EH (cell line): ENCODE measurements around the gene NCOA3.

Source experiments
- DNase-seq: peaks from one replicate; pipeline ENCODE4 v3.0.0-alpha.2; 2015; ENCODE audit warnings: low read depth

The NCOA3 gene

DNA sequence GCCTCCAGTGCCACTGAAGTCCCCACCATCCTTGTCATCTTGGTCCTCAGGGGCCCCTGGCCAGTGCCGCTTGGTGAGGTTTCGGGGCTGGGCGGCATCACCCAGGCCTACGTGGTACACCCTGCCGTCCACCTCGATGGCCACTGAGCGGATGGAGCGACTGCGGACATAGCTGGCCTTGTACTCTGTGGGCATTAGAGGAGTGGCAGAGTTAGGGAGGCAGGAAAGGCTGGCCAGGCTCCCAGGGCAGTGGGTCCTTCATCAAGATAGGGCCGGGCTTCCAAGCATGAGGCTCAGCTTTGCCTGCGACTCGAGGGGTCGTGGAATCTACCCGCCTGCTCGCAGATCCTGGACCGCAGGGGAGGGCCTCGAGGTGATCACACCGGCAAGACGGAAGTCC lies 164.6 kb downstream of the NCOA3 start:
- no peak for DNase-seq

DNA sequence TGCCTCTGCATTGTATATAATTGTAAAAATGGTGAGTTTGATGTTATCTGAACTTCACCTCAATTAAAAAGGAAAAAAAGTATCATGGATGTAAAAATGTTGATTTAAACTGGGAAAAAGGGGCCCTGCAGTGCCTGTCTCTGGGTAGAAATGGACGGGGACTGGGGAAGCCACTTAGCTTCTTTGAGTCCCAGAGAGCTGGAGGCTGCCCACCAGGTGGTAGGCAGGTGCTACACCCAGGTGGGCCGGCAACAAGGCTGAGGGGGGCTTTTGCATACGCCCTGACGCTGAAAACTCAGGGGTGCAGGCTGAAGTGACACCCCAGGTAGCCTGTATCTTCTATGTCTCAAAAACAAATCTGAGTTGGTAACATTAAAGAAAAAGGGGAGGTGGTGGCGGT lies 165.4 kb downstream of the NCOA3 start:
- no peak for DNase-seq

DNA sequence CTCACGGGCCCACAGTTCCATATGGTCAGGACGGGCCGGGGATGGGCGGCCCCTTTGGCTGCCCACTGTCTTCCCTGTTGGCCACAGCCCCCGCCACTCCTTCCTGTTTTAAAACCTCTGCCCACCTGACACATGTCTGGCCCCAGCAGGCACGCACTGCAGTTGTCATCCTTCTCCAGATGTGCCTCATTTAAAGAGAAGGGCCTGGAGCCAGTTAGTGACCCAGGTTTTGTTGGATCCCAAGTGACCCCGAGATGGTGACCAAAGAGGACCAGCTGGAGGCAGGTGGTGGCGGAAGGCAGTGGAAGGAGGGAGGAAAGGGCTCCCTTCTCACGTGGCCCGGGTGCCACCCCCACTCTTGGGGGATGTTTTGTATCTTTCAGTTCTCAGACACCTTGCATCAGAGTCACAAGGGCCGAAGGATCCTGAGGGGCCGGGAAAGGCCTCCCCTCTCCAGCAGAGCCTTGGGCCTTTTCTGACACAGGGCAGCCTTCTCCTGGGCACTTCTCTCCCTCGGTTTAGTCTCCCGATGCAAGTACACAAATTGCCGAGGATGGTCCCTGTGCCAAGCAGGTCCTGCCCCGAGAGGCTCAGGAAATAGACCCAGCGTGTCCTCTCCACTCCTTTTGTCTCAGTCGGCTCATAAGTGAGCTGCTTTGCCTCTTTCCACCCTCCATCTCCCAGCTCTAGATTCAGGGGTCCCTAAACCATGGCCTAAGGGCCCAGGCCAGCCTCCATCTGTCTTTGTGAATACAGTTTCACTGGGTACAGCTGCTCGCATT lies 166.0 kb downstream of the NCOA3 start:
- no peak for DNase-seq

DNA sequence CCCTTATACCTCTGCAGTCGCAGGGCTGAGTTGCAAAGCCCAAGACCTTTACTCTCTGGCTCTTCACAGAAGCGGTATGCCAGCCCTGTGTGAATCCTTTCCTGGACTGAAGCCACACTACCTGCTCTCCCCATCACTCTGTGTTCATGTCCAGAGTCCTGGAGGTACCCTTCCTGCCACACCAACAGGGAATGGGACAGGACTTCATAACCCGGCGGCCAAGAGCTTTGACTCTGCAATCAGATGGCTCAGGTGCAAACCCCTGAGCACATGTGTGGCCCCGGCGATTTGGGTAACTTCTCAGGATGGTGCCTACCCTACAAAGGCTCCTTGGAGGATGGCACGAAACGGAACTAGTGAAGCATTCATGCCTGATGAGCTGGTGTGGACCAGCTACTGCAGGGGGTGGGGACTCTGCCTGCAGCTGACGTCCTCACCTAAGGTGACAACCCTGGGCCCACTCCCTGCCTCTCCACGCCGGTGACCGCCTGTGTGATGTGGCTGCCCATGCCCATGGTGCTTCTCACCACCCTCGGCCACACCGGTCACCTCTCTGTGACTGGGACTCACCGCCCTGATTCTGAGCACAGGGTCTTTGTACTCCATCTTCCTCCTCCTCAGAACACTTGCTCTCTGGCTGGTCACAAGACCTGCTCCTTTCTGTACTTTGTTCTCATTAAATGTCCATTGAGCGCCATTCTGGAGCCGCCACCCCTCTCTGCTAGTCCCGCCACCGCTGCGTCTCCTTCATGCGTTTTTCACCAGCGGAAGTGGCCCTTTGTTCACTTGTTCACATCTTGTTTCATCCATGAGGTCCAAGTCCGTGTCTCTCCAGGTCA lies 166.8 kb downstream of the NCOA3 start:
- DNase-seq: no peak

DNA sequence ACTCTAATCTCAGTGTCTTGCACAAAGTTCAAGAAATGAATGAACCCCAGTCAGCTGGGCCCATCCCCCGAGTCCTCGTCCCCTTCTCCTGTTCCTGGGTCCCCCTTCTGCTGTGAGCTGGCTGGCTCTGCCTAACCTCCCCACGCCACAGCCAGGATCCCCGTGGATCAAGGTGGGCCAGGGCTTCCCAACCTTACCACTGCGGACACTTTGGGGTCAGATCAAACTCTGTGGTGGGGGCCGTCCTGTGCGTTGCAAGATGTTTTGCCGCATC lies 167.4 kb downstream of the NCOA3 start:
- no peak for DNase-seq

DNA sequence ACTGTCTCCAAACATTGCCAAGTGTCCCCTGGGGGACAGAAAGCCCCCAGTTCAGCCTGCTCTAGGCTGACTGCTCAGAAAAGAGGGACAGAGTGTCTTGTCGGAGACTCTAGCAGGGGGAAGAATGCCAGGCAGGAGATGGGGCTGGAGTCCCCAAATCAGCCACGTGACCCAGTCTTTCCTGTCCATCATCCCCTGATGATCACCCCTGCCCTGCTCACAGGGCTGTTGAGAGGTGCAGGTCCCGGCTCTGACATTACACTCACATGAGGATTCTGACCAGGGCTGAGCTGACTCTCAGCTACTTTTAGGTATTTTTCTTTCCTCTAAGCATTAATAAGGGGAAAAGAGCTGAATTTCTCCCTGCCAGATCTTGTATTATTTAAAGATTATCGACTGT lies 167.8 kb downstream of the NCOA3 start:
- no peak for DNase-seq

DNA sequence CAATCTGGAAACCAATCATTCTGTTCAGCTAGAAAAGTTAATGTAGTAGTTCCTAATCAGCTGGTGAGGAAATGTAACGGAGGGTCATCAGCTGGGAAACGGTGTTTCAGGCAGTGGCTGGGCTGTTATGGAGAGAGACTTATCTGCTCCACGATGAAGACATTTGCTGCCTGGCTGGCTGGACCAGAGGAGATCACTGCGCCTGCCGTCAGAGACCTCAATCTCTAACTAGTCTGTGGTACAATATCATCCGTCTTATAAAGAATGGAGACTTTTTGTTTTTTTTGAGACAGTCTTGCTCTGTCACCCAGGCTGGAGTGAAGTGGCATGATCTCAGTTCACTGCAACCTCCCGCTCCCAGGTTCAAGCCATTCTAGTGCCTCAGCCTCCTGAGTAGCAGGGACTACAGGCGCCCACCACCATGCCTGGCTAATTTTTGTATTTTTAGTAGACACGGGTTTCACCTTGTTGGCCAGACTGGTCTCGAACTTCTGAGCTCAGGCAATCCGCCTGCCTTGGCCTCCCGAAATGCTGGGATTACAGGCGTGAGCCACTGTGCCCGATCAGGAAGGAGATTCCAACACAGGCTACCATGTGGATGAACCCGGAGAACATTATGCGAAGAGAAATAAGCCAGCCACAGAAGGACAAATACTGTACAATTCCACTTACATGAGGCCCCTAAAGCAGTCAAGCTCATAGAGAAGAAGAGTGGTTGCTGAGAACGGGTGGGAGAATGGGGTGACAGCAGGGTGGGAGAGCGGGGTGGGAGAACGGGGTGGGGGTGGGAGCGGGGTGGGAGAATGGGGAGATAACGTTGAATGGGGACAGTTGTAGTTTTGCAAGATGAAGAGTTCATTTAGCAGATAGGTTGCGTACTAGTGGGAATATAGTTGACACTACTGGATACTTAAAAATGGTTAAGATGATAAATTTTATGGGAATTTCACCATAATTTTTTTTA lies 168.5 kb downstream of the NCOA3 start:
- DNase-seq: no peak

DNA sequence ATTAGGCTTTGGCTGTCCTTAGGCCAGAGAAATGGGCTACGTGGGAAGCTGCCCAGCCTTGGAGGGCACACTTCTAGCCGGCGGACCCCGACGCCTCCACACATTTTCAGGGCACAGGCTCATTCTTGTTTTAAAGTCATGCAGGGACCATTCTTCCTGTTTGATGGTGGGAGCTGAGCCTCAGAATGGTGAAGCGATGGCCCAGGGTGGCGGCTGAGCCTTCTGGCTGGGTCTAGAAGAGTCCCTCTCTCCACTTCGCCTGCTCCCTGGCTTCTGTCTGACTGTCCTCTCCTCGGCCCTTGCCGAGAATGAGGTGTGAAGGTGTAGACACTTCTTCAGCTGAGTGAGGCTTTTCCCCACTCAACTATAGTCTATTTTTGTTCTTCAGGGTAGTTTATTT lies 169.2 kb downstream of the NCOA3 start:
- no peak for DNase-seq

DNA sequence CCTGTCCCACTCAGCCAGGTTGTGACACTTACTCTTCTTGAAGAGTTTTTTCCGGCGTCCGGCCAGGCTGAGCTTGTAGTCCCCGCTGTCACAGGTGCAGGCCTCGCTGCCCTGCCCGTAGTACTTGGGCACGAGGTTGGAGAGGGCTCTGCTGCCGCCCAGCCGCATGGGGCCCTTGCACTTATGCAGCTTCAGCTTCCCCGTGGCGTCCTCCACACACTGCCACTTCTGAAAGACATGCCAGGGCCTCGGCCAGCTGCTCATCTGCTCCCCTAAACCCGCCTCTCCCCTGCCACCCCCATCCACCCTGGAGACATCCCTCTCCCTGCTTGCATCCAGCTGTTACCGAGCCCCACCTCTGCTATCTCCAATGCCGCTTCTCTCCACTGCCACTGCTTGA lies 170.5 kb downstream of the NCOA3 start:
- DNase-seq: no peak

DNA sequence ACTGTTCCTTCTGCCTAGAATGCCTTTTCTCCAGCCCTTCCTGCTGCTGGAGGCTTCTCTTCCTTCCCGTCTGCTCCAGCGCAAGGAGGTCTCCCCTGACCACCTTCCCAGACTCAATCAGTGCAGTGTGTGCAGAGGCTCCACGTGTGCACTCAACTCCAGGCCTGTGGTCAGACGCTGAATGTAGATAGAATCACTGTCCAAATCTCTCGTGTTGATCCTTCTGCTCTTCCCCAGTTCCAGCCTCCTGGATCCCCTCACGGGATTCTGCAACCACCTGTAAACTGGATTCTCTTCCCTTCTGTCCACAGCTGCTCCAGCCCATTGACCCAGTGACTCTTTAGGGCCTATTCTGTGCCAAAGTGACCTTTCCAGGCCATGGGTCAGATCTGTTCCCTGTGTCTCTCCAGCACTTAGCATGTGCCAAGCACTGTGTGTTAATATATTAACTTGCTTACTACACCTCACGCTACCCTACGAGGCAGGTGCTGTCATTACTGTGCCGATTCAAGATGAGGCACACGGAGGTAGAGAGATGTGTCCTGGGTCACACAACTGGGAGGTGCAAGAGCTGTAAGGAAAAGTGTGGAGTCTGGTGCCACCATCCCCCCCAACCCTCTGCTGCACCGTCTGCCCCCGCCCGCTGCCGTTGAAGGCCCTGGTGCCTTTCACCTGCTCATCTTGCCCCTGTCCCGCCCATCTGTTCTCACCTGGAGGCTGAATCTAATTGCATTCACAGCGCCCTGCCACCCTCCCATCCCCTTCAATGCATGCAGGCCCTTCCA lies 171.4 kb downstream of the NCOA3 start:
- DNase-seq: no peak

DNA sequence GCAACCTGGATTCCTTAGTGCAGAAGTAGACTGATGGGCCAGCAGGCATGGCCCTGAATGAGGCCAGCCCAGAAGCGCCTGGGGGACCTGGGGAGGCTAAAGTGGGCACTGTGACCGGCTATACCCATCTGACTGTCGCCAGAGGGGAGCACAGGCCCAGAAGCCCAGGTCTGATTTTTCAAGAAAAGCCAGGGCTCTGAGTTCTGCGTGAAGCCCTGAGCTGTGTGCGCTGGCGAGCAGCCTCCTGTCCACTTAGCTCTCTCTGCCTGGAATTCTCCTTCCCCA lies 171.9 kb downstream of the NCOA3 start:
- DNase-seq: no peak

DNA sequence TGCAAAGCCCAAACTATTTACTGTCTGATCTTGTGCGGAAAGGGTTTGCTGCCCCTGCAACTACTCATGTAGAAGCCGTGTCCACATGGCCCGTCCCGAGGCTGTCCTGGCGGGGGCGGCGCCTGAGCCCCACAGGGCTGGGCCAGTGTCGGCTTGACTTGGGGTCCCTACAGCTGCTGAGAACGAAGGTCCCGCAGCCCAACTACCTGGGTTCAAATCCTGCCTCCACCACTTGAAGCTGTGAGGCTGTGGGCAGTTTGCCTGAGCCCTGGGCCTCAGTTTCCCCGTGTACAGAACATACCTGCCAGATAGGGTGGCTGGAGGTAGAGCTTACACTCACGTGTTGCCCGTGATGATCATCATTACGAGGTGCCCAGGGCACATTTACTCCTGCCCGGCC lies 172.5 kb downstream of the NCOA3 start:
- DNase-seq: no peak

DNA sequence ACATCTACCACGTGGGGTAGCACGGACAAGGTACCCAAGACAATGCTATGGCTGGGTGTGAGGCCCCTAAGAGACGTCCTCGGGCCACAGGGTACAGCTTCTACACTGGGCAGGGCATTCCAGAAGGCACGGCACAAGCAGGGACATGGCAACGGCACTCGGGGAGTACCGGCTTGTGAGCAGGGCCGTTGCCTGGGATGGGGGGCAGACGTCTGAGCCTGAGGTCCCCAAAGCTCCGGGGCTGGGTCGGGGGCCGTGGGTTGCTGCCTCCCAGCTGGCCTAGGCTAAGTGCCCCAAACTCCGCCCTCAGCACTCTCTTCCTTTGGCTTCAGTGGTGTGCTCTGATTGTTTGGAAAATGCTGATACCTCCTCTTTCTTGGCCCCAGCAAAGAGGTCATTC lies 173.0 kb downstream of the NCOA3 start:
- no peak for DNase-seq

DNA sequence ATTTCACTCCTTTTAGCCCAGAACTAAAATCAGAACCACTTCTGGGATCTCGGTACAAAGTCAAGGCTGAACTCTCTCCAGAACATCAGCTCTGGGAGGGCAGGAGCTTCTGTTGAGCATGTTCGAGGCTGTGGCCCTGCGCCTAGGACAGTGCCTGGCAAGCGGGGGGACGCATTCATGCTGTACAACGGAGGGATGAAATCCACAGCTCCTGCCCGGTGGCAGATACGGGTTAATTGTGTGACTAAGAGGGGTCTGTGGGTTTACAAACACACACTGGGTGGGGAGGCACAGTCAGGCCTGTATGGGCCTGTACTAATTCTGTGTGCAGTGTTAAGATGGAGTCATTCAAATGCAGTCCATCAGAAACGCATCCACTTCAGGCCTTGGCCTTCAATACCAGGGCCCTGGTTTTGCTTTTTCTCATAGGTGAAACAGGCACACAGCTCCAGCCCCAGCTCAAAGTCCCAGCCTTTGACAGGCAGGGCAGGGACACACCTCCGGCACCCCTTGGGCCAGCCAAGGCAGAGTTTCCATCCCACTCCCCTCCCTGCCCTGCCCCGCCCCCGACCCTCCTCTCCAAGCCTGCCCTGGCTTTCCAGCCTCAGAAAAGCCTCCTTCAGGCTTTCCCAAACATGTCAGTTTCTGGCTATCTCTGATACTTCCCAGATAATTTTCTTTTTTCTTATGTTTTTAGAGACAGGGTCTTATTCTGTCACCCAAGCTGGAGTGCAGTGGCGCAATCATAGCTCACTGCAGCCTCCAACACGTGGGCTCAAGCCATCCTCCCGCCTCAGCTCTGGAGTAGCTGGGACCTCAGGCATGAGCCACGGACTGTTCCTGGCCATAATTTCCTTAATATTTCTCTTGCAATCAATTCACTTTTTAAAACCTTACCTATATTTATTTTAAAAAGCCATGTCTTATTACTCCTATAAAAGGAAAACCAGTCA lies 173.8 kb downstream of the NCOA3 start:
- no peak for DNase-seq

DNA sequence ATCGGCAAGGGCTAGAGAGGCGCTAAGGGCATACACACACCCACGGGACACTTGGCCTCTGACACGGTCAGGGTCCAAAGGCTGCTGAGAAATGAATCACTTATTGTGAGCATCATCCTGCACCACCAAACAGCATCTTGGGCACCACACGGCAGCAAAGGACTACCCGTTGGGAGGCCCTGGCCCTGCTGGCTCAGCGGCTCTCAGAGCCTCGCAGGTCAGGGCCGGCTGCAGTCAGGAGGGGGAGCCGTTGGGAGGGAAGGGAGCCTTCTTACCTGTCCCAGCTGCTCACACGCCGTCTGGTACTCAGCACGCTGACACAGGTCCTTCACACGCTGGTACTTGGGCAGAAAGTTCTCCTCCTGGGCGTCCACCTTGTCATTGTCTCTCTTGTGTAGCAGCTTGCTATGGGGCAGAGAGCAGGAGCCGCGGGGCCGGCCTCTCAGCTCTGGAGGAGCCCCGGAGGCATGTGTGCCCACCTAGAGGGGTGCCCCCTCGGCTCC lies 174.6 kb downstream of the NCOA3 start:
- no peak for DNase-seq

DNA sequence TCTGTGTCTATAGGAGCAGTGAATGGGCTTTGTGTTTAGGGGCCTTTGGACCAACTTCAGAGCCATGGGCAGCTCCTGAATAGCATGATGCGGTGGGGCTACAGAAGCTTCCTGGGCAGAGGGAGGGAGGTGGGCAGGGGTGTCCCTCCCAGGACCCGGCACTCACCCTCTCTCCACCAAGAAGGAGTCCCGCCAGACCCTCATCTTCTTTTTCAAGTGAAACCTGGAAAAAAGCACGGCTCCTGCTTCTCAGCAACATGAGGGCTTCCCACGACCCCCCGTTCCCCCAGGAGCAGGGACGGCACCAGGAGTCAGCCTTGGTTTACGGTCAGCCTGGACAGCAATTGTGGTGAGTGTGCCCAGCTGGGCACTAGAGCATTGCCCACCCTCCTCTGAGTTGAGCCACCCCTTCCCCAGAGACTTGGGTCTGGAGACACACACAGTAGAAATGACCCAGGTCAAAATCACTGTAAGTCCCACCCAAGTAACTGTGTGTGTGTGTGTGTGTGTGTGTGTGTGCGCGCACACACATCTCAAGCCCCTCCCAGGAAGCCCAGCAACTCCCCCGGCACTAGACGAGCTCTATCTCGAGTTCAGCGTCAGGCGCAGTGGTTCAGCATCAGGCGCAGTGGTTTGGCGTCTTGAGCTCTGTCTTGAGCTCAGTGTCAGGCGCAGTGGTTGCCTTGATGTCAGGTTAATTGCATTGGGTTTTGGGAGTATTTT lies 175.4 kb downstream of the NCOA3 start:
- no peak for DNase-seq

DNA sequence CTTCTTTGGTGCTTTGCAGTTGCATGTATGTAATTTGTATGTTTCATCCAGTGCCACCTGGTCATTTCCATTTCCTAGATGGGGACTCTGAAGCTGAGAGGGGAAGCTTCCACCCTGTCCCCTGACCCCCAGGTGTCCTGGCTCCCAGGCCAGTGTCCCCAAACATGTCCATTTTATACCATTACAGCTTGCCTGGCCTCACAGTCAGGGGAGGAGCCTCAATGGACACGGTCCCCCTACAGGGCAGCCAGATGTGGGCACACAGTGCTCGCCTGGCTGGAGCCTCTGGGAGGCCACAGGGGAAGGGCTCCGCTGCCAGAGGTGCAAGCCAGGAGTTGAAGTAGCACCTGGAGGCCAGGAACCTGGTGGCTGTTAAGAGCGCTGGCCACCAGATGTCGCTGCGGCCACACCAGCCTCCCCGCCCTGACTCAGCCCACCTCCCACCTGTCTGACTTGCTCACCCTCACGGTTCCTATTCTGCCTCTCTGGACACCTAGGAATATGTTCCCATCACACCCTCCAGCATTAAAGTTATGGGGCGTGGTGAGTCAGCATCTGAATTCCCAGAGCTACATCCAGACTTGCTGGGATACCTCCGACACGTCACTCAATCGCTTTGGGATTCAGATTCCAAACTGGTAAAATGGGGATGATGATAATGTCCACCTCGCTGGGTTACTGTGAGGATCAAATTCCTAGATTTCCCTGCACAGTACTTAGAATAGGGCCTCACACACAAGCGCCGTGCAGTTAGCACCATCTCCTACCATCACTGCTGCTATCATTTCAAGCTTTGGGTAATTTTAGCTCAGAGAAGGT lies 176.2 kb downstream of the NCOA3 start:
- DNase-seq: peak; percentile 44

DNA sequence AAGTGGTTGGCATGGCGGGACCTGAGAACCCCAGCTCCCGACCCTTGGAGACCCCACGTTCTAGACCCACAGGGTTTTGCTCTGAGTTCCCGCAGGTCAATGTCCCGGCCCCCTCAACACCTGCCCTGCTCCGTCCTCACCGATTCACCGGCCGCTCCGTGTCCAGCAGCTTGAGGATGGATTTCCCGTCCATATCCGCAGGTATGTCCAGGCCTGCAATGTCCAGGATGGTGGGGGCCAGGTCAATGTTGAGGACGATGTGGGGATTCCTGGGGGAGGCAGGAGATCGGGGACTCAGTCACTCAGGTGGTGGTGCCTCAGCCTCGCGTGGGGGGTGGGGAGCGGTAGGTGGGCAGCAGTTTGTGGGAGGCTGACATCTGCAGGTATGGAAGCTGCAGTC lies 176.8 kb downstream of the NCOA3 start:
- DNase-seq: no peak

DNA sequence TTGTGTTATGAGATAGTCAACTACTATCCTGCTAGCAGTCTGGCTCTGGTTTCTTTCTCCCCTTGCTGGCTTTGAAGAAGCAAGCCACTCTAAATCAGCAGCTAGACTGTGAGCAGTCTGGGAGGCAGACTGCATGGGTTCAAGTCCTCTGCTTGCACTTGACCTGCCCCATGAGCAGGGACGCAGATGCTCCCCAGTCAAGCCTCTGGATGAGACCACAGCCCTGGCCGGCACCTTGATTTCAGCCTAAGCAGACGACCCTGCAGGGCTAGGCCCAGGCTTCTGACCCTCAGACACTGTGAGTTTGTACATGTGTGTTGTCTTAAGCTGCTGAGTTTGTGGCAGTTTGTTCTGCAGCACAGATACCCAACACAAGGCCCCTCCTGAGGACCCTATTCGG lies 177.8 kb downstream of the NCOA3 start:
- no peak for DNase-seq
